ENCODE results near the gene CCNG2.
A peak's percentile ranks its signal among the peaks of the same experiment; 100 is the strongest.

The CCNG2 gene

DNA sequence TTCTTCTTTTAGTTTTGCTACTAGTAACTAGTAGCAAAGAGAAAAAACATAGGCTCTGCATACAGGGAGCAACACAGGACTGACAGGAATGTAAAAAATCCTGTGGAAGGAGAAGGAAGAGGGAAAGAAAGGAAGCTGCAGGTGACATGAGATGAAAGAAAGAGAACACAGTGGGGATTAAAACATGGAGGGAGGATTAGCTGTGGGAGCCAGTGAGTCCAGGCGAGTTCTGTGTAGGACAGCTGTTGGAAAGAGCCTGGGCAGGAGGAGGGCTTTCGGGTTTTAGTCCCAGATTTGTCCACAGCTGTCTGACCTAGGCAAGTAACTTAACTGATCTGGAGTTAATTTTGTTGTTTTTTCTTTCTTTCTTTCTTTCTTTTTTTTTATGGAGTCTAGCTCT is 21.6 kb downstream of the CCNG2 start:
- no peak for DNase-seq

DNA sequence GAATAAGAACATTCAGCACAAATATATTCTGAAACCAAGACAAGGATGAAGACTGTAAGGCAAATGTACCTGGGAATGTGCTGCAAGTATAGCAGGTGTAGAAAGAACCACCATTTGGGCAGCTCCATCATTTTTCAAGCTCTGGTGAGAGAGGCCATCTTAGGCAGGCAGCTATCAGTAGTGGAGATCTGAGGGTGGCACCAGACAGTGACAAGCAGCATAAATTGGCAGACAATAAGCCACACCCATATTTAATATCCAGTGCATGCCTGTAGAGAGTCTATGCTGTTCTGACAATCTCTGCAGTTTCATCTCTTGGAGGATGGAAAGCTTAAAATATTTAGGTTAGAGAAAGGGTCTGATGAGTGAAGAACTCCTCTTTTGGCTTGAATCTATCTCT is 22.5 kb downstream of the CCNG2 start:
- DNase-seq = no peak

DNA sequence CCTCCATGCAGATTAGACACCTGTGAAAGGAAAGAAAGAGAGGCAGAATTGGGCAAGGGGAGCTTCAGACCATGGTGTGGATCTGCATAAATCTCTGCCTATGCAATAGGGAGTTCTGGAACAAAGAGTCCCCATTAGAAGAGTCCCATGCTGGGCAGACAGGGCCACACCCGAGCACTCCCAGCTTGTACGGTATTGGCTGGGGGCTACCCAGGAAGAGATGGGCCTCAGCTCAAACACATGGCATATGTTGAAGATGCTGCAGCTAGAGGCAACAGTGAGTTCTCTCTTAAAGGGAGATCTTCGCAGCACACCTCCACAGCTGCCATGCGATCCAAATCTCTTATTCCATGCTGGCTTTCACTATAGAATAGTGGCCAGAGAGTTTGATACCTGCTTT is 24.7 kb downstream of the CCNG2 start:
- no peak for DNase-seq

DNA sequence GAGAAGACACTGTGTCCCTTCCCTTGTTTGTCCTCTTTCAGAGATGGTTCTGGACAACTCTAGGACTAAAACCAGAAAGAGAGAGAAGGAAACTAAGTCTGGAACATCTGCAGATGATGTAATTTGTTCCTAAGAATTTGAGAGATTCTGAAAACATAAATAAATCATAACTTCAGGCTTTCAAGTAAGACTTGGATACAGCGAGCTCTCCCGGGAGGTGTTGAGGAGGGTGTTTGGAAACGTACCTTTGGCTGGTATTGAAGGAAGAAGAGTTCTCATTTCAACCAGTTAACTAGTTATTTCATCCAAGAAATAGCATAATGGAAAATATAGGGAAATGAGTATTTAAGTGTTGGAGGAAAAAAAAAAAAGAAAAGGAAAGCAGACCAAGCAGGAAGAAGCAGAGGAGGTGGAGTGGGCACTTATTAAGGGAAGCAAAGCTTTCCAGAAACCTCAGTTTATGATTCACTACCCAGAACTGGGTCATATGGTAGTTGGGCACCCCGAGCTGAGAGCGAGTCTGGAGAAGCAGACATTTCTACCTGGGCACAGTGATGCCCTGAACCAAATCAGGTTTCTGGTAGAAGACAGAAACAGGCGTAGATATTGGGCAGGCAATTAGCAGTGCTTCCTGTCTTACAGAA is 26.9 kb downstream of the CCNG2 start:
- no peak for DNase-seq

DNA sequence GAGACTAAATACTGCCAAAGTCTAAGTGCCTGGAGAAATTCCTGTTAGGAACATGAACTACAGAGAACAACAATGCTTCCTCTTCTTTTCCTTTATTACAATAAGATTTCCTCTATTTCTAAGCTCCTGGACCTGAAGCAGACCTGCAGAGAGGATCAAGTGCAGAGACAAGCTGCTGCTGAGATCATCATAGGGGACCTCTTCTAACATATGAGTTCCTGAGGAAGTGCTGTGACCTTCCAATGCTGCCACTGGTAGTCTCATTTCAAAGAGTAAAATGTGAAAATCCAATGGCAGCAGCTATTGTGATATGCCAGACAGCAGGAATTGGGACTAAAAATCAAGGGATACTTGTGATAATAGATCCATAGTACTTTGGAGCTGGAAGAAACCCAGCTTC is 28.0 kb downstream of the CCNG2 start:
- no peak for DNase-seq

DNA sequence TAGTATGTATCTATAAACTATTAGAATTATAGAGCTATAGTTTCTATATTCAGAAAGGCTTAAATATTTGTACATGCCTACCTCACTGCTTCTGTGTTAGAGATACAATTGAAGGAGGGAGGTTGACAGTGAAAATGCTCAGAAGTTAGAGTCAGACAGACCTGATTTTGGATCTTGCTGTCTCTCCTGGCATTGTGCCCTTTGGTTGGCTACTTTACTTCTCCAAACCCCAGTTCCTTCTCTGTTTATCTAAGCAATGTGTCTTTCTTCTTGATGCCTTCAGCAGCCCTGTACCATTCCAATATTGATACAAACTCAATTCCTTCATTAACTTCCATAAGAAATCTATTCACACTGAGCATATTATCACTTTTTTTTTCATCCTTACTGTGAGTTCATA is 28.7 kb downstream of the CCNG2 start:
- no peak for DNase-seq

DNA sequence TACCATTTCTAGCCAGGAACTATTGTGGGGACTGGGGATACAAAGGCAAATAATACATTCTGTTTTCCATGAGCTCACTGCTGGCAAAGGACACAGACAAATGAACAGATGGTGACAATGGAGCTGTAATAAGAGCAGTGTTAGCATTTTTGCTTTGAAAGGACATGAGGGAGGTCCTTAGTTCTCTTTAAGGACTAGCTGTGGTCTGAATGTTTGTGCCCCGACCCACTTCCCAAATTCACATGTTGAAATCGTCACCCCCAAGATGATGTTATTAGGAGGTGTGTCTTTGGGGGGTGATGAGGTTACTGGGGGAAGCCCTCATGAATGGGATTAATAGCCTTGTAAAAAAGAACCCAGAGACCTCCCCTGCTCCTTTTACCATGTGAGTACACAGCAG is 30.3 kb downstream of the CCNG2 start:
- no peak for DNase-seq

DNA sequence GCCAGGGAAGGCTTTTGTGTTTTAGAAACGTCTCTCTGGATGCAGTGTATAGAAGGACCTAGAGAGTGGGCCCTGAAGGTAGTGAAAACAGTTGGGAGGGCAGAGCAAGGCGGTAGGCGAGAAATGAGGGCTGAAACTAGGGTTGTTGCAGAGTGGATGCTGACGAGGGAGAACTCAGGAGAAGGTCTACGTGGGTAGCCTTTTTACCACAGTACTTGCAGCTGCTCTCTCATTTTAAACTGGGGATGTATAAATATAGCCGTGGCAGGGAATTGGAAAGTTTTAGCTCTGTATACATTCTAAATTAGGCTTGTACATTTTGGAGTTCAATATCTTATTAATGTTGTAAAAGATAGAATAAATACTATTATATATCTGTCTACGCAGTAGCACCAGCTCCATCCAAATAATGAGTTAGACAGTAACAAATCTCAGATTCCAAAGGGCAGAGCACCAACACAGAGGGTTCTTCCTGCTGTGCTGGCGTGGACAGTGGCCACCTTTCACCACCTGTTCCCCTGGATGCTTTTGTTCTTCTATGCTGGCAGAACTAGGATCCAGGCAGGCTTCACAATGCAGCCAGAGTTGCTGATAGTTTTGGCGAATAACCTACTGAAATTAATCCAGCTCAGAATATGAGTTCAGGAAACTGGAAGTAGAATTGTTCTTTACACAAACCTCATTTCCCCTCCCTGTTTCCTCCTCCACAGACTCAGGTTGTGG is 31.7 kb downstream of the CCNG2 start:
- no peak for DNase-seq

DNA sequence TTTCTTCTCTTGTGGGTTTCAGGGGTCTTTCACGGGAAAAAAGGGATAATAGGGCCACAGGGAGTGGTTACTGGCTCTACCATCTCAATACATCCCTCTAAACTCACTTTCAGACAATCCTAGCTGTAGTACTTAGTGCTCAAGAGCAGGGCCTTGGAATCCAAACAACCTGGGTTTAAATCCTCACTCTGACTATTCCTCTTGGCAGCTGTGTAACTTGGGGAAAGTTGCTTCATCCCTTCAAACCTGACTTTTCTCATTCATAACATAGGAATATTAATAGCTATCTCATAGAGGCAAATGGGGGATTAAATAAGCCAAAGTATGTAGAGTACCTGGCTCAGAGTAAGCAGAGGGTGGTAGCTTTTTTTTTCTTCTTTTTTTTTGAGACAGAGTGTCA is 32.4 kb downstream of the CCNG2 start:
- no peak for DNase-seq

DNA sequence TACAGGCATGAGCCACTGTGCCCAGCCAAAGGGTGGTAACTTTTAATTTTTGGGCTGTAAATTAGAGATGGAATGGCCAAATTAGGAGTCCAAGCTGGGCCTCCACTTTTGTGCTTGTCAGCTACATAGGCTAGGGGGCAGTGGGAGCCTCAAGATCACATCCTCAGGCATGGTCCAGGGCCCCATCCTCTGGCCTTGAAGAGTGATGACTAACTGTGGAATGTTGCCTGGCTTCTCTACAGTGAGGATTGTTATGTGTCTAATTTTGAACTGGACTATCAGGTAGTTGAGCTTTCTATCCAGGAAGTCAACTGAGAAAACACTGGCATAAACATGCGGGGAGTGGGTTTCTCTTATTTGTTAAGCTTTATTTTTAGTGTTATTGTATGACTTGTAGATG is 33.0 kb downstream of the CCNG2 start:
- DNase-seq = no peak

DNA sequence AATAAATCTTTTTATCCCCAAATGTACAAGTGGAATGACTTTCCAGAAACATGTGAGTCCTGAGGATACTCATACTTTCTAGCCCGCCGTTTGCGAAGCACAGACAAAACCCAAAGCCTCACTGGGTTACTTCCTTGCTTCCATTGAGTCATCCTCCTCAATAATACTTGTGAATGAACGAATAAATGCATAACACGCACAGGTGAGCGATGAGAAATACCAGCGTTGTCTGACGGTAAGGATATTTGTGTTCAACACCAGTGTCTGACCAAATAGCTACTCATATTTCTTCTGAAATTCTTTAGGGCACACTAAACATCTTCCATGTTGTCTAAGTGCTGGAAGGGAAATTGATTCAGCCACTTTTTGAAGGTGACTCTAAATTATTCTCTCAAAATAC is 36.0 kb downstream of the CCNG2 start:
- DNase-seq = no peak

DNA sequence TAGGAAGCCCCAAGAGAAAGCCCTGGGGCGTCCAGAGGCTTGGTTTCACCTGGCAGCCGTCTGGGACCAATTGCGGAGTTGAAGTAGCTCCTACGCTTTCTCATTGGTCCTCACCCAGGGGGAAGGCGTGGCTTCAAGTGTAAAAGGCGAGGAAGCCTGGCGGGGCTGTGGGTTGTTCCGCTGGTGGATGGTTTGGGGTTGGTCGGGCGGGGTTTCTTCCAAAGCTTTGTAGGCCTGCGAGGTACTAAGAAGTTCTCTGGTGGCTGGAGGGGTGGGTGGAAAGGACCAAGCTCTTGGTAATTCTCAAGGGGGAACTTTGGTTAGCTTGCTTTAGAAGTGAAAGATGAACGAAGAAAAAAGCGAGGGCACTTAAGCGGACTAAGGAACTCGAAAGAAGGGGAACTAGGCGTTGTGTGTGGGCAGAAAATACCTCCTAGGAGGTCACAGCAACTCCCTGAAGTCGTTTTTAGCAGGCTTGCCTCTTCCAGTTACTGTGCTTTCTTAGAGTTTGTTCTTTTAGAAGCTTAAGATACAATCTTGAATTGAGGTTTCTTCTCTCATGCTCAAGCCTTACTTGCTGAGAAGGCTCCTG is 36.6 kb downstream of the CCNG2 start:
- DNase-seq = peak; percentile 82

DNA sequence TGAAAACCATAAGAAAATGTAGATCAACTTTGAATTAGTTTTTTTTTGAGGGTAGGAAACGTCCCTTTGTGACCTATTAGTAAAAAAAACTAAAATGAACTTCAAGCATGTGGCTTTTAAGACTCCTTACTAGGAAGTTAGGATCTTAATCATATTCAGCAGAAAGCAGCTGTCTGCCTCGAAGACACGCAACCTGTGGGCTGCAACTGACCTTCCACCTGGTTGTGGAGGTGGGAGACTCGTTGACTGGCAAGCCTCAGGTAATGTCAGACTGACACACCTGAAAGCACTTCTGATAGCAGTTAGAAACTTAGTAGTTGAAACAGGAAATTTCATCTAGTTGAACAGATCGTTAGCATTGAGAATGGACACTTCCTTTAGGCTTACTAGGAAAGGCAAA is 37.4 kb downstream of the CCNG2 start:
- DNase-seq = no peak

DNA sequence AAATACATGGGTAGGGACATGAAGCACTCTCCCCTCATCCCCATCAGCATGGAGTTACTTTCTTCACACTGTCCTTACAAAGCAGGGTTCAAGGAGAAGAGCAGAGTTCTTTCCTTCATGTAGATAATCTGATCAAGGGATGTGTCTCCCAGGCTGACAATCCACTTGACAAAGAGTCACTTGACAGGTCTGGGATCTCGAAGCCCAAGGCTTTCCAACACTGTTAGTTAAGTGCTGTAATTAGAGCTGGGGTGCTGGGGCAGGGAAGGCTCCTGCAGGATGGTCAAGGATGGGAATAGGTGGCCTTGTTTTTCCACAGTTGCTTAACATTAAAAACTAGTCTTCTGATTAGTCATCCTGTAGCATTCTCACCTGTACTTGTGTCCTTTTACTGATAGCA is 38.0 kb downstream of the CCNG2 start:
- DNase-seq = no peak

DNA sequence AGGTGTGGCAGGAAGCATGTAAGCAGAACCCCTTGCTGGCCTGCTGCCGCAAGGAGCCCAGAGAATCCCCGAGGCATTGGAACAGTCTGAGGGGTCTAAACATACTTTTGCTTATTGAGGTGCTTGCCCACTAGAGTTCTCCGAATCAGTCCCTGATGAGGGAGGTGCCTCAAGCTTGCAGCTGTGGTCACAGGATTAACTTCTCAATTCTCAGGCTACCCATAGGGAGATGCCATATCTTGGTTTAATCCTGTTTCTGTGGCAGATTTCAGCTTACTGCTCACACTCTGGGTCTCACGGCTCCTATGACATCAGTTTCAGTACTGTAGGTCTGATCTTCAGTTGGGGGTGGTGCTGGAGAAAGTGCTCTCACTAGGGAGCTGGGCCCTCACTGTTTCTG is 39.9 kb downstream of the CCNG2 start:
- DNase-seq = peak; percentile 28

DNA sequence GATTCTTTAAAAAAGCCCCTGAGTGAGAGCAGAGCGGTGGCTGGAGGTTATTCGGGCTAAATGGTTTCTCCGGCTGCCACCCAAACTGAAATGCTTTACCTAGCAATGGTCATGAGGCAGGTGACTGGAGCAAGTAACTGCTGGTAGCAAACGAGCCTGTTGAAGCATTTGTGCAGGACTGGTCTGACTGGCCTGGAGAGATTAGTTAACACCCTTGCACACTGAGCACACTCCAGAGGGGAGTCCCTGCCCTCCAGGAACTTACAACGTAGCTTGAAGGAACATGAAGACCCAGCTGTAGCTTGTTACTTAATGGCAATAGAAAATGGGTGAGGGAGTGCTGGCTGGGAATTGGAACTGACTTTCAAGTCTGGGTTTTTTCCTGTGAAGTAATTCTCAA is 40.4 kb downstream of the CCNG2 start:
- no peak for DNase-seq

DNA sequence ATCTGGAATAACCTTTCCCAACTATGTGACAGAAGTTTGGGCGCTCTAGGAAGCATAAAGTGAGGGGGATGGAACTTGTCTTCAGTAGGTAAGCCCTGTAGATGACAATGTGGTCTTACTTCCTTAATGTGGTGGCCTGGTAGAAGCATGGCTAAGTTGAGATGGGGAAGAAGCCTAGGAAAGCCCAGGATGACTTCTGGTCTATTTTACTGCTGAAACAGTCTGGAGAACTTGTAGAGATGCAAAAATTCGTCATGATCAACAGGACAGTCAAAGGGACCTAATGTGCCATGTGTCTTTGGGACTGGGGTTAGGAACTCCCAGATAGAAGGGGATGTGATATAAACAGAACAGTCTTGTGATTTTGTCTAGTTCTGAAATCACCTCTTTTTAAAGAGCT is 40.8 kb downstream of the CCNG2 start:
- no peak for DNase-seq

DNA sequence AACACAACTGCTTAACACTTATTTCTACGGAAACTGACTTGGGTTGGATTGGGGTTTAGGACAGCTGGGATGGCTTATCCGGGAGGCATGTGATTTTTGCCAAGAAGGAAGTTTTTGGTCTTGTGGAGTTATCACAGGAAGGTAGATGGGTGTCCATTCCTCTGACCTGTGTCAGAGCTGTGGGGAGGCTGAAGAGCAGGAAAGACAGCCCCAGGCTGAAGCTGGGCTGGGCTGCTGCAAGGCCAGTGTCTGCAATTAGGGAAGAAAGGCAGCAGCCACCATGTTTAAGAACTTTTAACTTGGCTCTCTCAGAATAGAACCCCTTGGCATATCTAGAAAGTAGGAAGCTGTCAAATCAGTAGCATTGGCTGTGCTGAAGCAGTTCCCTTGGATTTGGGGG is 42.3 kb downstream of the CCNG2 start:
- DNase-seq = no peak

DNA sequence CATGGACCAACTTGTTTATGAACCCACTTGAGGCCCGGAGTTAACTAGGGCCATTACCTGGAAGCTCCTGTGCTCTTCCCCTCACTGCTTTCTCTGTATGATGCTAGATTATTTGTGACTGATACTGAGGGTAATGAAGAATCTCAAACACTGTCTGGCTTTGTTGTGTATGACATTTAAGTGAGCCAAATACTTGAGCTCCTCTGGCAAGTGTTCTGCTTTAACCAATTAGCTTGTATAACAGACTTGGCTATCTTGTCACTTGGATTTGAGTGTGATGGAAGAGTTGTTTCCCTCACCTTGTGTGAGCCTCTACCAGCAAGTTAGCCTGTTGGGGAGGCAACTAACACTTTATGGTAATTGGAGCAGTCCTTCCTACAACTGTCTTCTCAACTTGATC is 42.7 kb downstream of the CCNG2 start:
- DNase-seq = no peak

DNA sequence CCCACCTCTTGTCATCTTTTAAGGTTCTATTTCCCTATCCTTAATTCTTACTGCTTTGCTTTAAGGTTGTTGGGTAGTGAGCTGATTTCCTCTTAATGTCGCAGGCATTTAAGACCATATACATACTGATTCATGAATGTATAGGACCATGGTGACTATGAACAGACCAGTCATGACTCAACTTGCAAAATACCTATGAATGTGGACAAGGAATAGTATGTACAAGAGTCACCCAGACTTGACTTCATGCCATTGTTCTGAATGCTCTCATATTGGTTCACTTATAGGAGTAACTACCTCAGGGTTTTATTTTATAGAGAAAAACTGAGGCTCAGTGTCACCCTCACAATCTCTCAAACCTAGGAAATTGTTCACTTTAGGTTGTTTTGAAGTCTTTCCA is 44.3 kb downstream of the CCNG2 start:
- DNase-seq = no peak

DNA sequence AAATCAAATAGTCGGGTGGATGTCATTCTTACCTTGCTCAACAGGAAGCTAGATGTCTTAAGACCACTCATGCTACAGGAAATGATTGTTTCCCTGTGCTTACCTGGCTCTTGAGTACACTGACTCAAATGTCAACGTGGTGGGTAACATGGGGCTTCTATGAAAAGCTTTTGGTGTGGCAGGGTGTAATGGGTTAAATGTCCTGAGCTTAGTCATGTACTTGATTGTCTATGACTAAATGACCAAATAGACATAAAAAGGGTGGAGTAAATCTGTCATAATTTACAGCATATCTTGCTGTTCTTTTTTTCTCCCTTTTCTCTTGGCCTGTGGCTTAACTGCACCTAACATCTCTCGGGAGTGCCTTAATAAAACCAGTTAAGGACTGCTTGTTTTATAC is 44.9 kb downstream of the CCNG2 start:
- DNase-seq = no peak

DNA sequence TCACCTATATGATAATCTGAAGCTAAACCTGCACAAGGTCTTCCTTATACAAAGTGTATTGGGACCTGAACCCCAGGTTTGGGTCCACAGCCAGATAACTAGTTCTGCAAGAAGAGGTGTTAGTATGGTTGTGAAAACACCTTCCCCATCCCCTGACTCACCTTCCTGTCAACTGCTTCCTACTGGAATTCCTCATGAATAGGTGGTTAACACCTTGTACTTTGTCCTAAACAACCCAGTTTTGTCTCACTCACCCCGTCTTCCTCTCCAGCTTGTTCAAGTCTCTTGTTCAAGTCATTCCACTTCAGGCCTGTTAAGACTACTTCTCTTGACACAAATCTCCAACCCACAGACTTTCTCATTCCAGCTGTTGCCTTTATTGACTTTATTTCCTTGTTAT is 45.5 kb downstream of the CCNG2 start:
- no peak for DNase-seq

DNA sequence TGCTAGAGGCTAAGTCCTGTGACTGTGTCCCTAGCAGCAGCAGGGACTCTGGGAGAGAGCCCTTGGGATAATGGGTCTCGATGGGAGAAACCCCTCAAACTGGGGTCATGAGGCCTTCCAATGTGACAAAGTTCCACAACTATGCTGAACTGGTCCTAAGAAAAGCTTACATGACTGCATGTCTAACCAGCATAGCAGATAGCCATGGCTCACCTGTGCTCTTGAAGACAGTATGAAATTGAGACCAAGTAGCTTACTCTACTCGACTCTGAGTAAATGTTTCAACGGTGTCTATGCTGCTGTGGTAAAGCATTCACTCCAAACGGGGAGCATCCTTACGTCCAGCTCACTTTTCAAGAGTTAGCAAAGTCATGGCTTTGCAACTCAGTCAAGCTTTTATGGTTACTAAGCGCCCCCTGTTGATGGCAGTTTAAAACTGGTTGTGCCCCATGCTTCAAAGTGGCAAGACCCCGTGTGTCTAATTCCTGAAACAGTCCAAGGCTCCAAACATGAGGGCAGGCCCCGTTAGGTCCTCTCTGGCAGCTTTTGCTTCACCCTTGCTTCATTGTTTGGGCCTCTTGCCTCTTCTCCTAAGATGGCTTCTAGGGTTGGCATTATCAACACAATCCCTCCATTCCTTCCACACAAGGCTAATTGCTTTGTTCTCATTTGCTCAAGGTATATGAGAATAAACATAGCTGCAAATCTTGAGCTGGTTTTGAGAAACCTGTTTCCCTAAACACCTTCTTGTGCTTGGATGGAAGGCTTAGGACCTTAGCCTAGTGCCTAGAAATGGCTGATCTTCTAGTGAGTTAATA is 46.6 kb downstream of the CCNG2 start:
- peak; percentile 80 for DNase-seq

DNA sequence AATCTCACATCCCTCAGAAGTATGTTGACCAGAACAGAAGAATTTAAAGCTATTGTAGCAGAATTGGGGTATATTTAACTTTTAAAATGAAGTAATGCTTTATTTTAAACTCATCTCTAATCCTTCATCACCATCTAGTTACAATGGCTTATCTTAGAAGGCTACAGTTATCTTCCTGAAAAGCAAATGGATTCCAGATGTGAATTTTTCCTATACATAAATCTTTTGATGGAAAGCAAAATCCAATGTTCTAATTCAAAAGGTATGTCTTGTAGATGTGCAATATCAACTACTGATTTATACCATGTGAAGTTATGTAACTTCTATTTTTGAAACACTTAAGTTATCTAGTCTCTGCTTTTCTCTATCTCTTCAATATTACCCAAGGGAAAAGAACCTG is 47.6 kb downstream of the CCNG2 start:
- no peak for DNase-seq
